ENCODE measurements around the gene POLR3H.

Gene POLR3H

DNA sequence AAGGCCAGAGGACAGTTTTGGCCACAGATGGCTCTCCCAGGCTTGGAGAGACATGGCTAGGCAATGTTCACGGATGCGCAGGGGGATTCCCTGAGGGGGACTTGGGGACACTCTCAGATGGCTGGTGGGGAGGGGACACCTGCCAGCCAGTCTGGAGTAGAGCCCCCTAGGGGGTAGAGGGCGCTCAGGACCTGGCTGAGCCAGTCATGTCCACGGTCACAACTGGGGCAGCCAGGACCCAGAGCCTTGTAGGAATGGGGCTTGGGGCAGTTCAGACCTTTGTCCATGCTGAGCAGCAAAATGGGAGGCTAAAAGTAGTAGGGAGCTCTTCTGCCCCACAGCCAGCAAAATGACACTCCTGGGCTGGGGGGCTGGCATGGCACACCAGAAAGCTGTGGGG lies 18.2 kb upstream of the POLR3H start:
- TF ChIP-seq NFIC (IDR thresholded peaks at IDR 0.05), result no peak
- no peak for TF ChIP-seq EP300 (IDR thresholded peaks at IDR 0.05; ENCODE audit: borderline replicate concordance)
- TF ChIP-seq CREB1 (IDR thresholded peaks at IDR 0.05; ENCODE audit: low read depth), result no peak
- no peak for TF ChIP-seq TEAD4 (IDR thresholded peaks at IDR 0.05)
- TF ChIP-seq, protein P1, sequence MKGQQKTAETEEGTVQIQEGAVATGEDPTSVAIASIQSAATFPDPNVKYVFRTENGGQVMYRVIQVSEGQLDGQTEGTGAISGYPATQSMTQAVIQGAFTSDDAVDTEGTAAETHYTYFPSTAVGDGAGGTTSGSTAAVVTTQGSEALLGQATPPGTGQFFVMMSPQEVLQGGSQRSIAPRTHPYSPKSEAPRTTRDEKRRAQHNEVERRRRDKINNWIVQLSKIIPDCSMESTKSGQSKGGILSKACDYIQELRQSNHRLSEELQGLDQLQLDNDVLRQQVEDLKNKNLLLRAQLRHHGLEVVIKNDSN (IDR thresholded peaks at IDR 0.05), result no peak
- no peak for TF ChIP-seq EGR1 (IDR thresholded peaks at IDR 0.05)
- no peak for TF ChIP-seq YY1 (IDR thresholded peaks at IDR 0.05; ENCODE audit: low read depth)
- TF ChIP-seq, protein P2, sequence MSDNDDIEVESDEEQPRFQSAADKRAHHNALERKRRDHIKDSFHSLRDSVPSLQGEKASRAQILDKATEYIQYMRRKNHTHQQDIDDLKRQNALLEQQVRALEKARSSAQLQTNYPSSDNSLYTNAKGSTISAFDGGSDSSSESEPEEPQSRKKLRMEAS (IDR thresholded peaks at IDR 0.05), result no peak
- no peak for TF ChIP-seq RAD21 (IDR thresholded peaks at IDR 0.05; ENCODE audit: low read depth)
- TF ChIP-seq TAF1 (IDR thresholded peaks at IDR 0.05; ENCODE audit: low read depth), result no peak
- no peak for TF ChIP-seq REST (IDR thresholded peaks at IDR 0.05; ENCODE audit: low read depth)
- no peak for TF ChIP-seq CEBPB (IDR thresholded peaks at IDR 0.05)
- TF ChIP-seq ZBTB7A (IDR thresholded peaks at IDR 0.05; ENCODE audit: low read depth), result no peak
- TF ChIP-seq TCF12 (IDR thresholded peaks at IDR 0.05; ENCODE audit: low read depth), result no peak
- no peak for TF ChIP-seq FOXM1 (IDR thresholded peaks at IDR 0.05; ENCODE audit: borderline replicate concordance, low read depth)

- TF ChIP-seq EP300 (IDR thresholded peaks at IDR 0.05; ENCODE audit: borderline replicate concordance), result no peak
- no peak for TF ChIP-seq FOXM1 (IDR thresholded peaks at IDR 0.05; ENCODE audit: borderline replicate concordance, low read depth)
- TF ChIP-seq, protein P2 (IDR thresholded peaks at IDR 0.05), result no peak
- no peak for TF ChIP-seq TAF1 (IDR thresholded peaks at IDR 0.05; ENCODE audit: low read depth)
- no peak for TF ChIP-seq CREB1 (IDR thresholded peaks at IDR 0.05; ENCODE audit: low read depth)
- no peak for TF ChIP-seq EGR1 (IDR thresholded peaks at IDR 0.05)
- TF ChIP-seq TCF12 (IDR thresholded peaks at IDR 0.05; ENCODE audit: low read depth), result no peak
- no peak for TF ChIP-seq ZBTB7A (IDR thresholded peaks at IDR 0.05; ENCODE audit: low read depth)
- TF ChIP-seq REST (IDR thresholded peaks at IDR 0.05; ENCODE audit: low read depth), result no peak
- no peak for TF ChIP-seq CEBPB (IDR thresholded peaks at IDR 0.05)
- no peak for TF ChIP-seq YY1 (IDR thresholded peaks at IDR 0.05; ENCODE audit: low read depth)
- no peak for TF ChIP-seq TEAD4 (IDR thresholded peaks at IDR 0.05)
- TF ChIP-seq NFIC (IDR thresholded peaks at IDR 0.05), result no peak
- TF ChIP-seq RAD21 (IDR thresholded peaks at IDR 0.05; ENCODE audit: low read depth), result no peak
- TF ChIP-seq, protein P1 (IDR thresholded peaks at IDR 0.05), result no peak
Measured at GRCh38 chr22:41561788-41562187, 17.5 kb upstream of the POLR3H start.

GRCh38 chr22:41561335-41561734 lies 17.1 kb upstream of the POLR3H start:
- TF ChIP-seq NFIC (IDR thresholded peaks at IDR 0.05), result no peak
- no peak for TF ChIP-seq ZBTB7A (IDR thresholded peaks at IDR 0.05; ENCODE audit: low read depth)
- no peak for TF ChIP-seq CREB1 (IDR thresholded peaks at IDR 0.05; ENCODE audit: low read depth)
- TF ChIP-seq TAF1 (IDR thresholded peaks at IDR 0.05; ENCODE audit: low read depth), result no peak
- TF ChIP-seq TCF12 (IDR thresholded peaks at IDR 0.05; ENCODE audit: low read depth), result no peak
- TF ChIP-seq EGR1 (IDR thresholded peaks at IDR 0.05), result no peak
- TF ChIP-seq EP300 (IDR thresholded peaks at IDR 0.05; ENCODE audit: borderline replicate concordance), result no peak
- TF ChIP-seq TEAD4 (IDR thresholded peaks at IDR 0.05), result no peak
- TF ChIP-seq REST (IDR thresholded peaks at IDR 0.05; ENCODE audit: low read depth), result no peak
- TF ChIP-seq CEBPB (IDR thresholded peaks at IDR 0.05), result no peak
- TF ChIP-seq, protein P2 (IDR thresholded peaks at IDR 0.05), result no peak
- no peak for TF ChIP-seq FOXM1 (IDR thresholded peaks at IDR 0.05; ENCODE audit: borderline replicate concordance, low read depth)
- TF ChIP-seq, protein P1 (IDR thresholded peaks at IDR 0.05), result no peak
- TF ChIP-seq YY1 (IDR thresholded peaks at IDR 0.05; ENCODE audit: low read depth), result no peak
- no peak for TF ChIP-seq RAD21 (IDR thresholded peaks at IDR 0.05; ENCODE audit: low read depth)
